Measurements from ENCODE around the gene MED26.
"Not testable (repeated sequence)": the region's sequence is repeated elsewhere in the genome, so short reads cannot be mapped to it uniquely, and the experiment has no call there.

MED26 gene

GRCh38 chr19:16573296-16573695, 54.7 kb downstream of the MED26 start:
- no peak for DNase-seq (ENCODE audit: low read depth)

- DNase-seq (ENCODE audit: low read depth) = peak; percentile 82
Measured at GRCh38 chr19:16572332-16573211, 55.4 kb downstream of the MED26 start, which contains the start of gene SLC35E1. Gene SLC35E1 (minus strand): TSS chr19:16572415. CDS start chr19:16572364, 51 bp downstream.

GRCh38 chr19:16571822-16572331, 56.1 kb downstream of the MED26 start:
- DNase-seq (ENCODE audit: low read depth) = no peak

GRCh38 chr19:16571283-16571682, 56.7 kb downstream of the MED26 start:
- no peak for DNase-seq (ENCODE audit: low read depth)

- DNase-seq (ENCODE audit: low read depth) = no peak
Measured at GRCh38 chr19:16569609-16570320, 58.2 kb downstream of the MED26 start.

GRCh38 chr19:16566702-16567101, 61.3 kb downstream of the MED26 start:
- no peak for DNase-seq (ENCODE audit: low read depth)

DNA sequence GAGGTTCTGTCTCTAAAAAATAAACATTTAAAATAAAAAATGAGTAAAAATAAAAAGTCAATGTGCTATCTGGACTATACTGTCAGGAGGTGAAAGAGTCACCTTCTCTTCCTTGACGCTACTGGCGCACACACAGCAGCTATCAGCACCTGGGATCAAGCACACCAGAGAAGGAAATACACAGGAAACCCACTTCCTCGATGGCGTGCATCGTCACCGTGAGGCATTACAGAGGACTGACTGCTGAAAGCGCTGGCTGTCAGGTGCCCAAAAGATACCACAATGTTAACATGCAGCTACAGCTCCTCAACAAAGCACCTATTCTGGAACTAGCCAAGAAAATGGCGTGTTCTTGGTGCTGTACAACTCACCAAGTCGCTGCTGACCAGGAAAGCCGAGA, 61.8 kb downstream of the MED26 start:
- peak; percentile 59 for DNase-seq (ENCODE audit: low read depth)

DNA sequence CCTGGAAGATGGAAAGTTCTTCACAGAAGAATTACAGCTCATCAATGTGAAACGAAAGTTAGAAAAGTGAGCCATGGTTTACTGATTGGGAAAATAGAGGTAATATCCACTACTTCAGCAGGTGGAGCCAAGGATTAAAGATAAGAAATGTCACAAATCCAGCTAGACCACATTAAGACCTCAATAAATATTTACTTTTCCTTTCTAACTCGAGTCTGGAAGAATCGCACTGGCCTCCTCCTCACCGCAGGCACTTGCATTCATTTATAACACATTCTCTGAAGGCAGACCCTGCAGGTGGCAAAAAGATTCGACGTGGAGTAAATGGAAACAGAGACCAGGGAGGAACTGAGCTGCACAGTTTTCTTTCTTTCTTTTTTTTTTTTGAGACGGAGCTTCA, 63.2 kb downstream of the MED26 start:
- DNase-seq (ENCODE audit: low read depth) = no peak

DNA sequence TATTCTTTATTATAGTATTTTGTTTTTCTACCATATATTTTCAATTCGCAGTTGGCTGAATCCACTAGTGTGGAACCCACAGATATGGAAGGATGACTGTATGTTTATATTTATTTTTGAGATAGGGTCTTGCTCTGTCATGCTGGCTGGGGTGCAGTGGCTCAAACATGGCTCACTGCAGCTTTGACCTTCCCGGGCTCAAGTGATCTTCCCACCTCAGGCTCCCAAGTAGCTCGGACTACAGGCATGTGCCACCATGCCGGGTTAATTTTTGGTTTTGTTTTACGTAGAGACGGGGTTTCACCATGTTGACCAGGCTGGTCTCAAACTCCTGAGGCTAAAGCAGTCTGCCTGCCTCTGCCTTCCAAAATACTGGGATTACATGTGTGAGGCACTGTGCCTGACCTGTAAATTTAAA, 65.4 kb downstream of the MED26 start:
- DNase-seq (ENCODE audit: low read depth) = no peak

DNA sequence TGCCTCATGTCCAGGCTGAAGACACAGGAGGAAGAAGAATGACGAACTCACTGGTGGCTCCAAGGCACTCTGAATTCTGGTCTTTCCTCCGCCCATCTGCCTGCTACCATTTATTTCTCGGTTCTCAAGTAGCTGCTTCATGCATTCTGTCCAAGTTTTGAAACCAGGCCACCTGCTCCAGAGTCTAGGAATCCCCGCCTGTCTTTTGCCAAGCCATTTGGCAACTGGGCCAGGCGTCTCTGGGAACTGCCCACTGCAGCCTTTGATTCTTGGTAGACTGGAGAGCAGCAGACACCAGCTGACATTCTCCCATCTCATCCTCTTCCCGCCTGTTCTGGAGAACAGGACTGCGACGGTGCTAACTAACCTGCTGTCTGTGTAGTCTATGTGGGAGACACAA, 66.6 kb downstream of the MED26 start:
- DNase-seq (ENCODE audit: low read depth) = no peak

DNA sequence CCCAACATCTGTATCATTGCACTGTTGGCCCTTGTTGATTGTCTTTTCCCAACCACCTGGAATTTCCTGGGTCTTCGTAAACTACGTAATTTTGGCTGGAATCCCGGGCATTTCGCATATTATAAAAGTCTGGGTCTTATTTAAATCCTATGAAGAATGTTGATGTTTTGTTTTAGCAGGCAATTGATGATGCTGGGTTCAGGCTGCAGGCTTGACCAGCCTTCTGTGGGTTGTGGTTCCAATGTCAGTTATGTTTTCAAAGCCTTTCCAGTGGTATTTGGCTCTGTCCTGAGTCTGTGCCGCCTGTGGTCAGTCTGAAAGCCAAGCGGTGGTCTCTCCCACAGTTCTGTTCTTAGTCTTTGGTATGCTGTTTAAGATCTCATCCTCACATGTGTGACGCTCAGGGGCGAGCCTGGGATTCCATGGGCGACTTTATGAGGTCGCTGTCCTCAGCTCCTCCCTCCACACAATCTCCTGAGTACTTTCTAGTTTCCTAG, 68.2 kb downstream of the MED26 start:
- no peak for DNase-seq (ENCODE audit: low read depth)

DNA sequence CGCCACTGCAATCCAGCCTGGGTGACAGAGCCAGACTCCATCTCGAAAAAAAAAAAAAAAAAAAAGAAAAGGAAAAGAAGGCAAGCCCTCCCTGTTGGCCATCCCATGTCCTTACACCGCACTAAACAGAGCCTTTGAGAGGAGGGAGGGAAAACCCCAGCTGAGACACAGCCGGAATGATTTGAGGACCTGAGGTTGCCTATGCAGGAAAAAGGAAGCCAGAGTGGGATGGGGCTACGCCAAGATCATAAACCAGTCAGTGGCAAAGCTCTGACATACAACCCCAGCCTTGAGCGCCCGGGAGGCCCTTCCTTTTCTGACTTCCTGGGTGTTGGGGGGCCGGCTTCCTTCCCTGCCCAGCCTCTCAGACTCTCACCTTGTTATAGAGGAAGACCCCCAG, 73.2 kb downstream of the MED26 start:
- no peak for DNase-seq (ENCODE audit: low read depth)

- DNase-seq (ENCODE audit: low read depth) = not testable (repeated sequence)
Measured at GRCh38 chr19:16551902-16552301, 76.1 kb downstream of the MED26 start.

- no peak for DNase-seq (ENCODE audit: low read depth)
Measured at GRCh38 chr19:16548956-16549355, 79.0 kb downstream of the MED26 start.

GRCh38 chr19:16544473-16545231, 83.4 kb downstream of the MED26 start:
- no peak for DNase-seq (ENCODE audit: low read depth)

- not testable (repeated sequence) for DNase-seq (ENCODE audit: low read depth)
Measured at GRCh38 chr19:16543734-16544133, 84.3 kb downstream of the MED26 start.

- no peak for DNase-seq (ENCODE audit: low read depth)
Measured at GRCh38 chr19:16542910-16543472, 85.0 kb downstream of the MED26 start.

GRCh38 chr19:16542045-16542909, 85.7 kb downstream of the MED26 start, which contains the start of gene CHERP:
Gene CHERP (minus strand): TSS chr19:16542437. CDS start chr19:16542378, 59 bp downstream.
- DNase-seq (ENCODE audit: low read depth) = peak; percentile 92

- no peak for DNase-seq (ENCODE audit: low read depth)
Measured at GRCh38 chr19:16541526-16542044, 86.4 kb downstream of the MED26 start.

DNA sequence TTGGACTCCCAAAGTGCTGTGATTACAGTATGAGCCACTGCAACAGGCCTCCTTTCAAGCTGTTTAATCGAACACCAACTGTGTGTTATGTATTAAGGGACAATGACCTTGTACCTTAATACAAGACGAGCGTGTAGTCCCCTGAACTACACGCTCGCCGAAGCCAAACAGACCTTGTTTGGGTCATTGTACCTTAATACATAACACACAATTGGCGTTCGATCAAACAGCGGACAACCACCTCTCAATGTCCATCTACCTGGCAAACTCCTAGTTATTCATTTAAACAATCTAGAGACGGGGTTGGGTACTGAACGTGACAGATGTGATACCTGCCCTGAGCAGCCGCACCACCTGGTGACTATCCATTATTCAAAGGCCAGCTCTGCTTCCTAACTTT, 87.1 kb downstream of the MED26 start:
- no peak for DNase-seq (ENCODE audit: low read depth)
